HG03280 (cell line): ENCODE measurements around the gene STPG3.

Experiments
- ATAC-seq: cut with Tn5 transposase; IDR thresholded peaks from one replicate; pipeline ENCODE4 v1.9.1; 2021; ENCODE audit warnings: mild to moderate bottlenecking, moderate library complexity; ENCODE audit not compliant: unreplicated experiment

STPG3 gene

DNA sequence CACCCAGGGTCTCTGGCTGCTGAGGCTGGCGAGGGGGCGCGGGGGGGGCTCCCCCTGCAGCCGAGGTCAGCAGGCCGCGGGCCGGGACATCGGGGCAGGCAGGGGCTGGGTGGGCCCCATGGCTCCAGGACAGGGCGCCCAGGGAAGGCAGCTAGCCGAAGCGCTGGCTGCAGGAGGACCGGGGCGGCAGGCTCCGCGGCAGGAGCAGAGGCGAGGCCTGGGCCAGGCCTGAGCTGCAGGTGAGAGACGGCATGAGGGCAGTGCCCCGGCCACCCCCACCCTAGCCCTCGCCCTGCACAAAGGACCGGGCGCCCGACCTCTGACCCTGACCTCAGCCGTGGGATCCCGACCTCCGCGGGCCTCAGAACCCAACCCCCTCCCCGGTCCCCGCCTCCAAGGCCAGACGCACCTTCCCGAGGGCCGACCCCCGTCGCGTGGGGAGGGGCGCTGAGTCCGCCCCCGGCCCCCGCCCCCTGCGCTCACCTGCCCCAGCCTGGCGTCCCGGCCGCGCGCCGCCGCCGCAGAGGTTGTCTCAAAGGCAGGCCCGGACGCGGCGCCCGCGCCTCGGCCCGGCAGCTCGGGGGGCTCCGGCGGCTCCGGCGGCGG, 29.5 kb upstream of the STPG3 start:
- no peak for ATAC-seq

DNA sequence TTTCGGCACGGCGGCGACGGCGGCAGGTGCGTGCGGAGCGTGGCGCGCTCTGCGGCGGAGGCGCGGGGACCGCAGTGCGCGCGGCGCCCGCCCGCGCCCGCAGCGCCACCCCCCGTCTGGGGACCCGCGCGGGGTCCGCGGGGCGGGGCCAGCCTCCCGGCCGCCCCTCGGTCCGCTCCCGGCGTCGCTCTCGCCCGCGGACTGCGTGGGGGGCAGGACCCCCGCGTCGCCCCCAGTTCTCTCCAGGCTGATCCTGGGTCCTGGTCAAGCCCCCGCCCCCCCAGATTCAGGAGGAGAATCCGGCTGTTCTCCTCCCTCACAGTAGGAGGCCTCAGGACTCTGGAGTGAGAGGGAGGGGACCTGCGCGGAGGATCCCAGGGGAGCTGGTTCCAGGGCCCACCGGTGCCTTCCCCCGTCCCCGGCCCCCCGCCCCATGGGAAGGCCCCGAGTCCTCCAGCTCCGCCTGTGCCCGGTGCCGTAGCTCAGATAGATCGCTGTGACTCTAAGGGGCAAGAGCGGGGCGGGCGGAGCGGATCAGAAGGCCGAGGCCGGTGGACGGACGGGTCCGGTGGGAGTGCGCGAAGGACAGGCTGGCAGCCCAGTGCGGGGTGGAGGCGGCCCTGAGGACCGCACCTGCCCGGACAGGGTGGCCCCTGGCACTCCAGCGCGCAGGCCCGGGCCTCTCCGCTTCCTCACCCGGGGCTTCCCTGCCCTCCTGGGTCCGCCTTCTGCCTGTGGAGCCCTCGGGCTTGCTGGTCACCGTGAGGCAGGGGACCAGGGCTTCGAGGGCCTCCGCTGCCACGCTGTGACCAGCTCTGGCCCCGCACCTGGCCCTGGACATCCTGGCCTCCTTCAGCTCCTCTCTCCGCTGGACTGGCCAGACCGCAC, 28.7 kb upstream of the STPG3 start, which contains the start of gene RNF208:
Gene RNF208, minus strand, starts transcription at position 51 of the 888 bp plus-strand sequence. CDS start 1,028 bp downstream, outside the sequence.
- no peak for ATAC-seq

DNA sequence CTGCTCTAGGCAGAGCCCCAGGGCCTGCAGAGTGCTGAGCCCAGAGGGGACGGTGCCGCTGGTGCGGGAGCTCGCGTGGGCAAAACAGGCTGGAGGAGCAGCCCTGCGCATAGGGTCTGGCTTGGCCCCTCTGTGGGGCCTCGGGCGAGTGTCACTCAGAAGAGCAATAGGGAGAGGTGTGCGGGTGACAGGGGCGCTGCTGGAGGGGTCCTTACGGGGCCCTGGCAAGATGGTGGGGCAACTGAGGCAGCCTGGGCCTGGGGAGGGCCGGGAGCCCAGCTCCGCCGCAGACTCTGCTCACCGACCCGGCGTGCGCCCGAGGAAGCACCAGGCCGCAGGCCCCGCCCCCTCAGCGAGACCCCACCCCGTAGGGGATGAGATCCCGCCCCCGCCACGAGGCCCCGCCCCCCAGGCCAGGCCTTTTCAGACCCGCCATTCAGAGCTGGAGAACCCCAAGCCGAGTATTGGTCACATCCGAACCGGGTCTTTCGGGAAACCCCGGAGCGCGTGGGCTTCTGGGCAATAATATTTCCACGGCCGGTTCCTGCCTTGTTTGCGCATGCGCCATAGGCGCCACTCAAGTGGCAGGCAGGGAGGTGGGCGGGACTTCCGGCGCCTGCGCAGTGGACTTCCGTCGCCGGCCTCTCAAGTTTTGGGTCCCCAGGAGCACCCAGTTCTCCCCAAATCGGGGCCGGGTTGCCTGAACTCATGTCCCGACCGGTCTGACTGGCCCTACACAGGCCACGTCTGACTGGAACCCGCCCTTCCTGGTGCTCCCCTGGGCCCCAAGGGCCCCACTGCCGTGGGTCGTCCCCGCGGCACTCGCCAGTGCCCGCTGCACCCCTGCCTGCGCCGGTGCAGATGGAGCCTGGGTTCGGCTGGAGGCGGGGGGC, 27.8 kb upstream of the STPG3 start:
- ATAC-seq = peak; percentile 78

DNA sequence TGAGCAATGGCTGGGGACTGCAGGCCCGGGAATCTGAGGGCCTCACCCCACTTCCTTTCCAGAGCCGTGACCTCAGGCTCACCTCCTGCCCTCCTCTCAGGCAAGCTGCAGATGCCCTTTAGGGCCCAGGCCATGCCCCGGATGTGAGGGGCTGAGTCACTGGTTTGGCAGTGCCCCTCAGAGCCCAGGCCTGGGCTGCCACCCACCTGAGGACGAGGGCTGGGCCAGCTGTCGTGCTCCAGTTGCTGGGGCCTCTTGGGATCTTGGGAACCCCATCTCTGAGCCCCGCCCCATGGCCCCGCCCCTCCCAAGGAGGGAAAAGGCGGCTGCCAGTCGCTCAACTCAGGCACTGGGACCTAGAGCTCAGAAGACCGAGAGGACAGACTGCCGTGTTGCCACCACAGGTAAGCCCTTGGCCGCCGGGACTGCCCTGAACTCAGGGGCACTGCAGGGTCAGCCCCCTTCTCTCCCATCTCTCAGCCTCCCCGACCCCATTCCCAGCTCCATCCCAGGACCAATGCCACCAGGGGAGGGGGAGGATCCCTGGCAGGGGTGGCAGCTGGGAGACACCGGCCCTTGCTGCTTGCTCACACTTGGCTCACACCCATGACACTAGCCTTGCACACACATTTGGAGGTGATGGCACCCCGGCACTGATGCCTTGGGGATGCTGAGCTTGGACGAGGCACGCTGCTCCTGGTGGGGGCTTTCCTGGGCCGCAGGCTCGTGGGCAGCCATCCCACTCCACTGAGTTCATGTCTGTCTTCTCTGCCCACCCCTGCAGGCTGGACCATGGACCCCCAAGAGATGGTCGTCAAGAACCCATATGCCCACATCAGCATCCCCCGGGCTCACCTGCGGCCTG, 26.0 kb upstream of the STPG3 start, which contains the start of gene CYSRT1:
Gene CYSRT1, plus strand, starts transcription at position 345 of the 865 bp plus-strand sequence. Its CDS starts 448 bp downstream, at position 793.
- no peak for ATAC-seq

DNA sequence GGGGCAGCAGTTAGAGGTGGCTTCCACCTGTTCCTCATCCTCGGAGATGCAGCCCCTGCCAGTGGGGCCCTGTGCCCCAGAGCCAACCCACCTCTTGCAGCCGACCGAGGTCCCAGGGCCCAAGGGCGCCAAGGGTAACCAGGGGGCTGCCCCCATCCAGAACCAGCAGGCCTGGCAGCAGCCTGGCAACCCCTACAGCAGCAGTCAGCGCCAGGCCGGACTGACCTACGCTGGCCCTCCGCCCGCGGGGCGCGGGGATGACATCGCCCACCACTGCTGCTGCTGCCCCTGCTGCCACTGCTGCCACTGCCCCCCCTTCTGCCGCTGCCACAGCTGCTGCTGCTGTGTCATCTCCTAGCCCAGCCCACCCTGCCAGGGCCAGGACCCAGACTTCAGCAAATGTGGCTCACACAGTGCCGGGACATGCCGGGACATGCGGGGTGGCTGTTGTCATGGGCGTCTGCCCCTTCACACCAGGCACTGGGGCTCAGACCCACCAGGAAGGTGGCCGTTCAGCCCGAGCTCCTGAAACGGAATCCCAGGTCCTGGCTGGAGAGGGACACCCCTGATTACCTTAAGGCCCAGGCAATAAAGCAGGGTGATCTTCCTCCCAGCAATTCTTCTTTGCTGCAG, 25.3 kb upstream of the STPG3 start:
- ATAC-seq = no peak

DNA sequence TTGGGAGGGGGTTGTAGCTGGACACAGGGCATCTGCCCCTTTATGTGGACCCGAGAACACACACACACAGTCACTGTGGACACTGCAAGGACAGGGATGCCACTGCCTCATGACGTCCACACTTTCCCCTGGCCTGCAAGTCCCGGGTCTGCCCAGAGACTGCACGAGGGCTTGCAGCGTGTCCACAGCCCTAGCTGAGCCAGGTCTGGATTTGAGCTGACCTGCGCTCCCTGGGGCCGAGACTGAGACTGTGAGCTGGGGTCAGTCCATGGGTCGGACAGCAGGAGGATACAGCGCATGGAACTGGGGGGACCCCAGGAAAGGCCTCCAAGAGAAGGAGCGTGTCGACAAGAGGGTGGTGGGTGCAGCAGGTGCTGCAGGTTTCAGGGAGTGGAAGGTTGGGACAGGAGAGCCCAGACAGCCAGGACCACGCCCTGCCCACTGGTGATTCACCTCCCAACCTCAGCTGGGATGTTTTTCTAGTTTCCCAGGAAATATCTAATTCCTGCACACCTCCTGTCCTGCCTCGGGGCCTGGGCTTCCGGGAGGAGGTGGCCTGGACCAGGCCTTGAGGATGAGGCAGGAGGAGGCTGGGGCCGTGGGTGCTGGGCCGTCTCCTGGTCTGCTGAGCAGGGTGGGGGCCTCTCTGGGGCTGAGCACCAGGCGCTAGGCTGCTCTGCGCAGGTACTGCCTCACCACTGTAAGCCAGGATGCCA, 24.6 kb upstream of the STPG3 start:
- no peak for ATAC-seq

DNA sequence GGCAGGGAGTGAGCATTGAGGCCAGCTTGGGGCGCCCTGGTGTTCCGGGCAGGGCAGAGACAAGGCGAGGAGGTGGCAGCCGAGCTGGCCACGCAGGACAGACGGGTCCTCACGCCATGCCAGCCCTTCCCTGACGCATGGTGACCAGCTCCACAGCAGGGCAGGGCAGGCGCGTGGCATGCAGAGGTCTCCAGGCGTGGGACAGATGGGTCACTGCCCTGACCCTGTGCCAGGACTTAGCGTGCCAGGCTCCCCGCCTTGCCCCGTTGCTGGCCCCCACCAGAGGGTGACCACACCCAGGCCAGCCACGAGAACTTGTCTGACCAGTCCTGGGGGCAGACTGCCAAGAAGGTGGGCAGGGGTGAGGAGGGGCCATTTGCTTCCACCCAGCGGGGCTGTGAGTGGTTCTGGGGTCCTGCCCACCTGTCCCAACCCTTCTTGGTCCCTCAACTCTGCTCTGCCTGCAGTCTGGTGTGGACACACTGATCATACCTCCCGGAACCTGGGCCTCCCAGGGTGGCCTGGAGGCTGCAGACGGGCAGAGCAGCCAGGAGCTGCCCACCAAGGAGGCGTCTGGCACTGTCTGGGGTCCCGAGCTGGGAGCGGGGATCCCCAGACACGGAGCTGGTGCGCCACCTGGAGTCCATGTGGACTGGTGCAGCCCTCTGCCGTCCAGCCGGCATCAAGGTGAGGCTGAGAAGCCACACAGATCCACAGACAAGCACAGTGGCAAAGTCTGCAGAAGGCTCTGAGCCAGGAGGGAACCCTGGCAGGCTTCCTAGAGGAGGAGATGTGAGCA, 23.8 kb upstream of the STPG3 start, which contains the start of gene RNF224:
Gene RNF224, plus strand, starts transcription at position 449 of the 799 bp plus-strand sequence. CDS start 834 bp downstream, outside the sequence.
- ATAC-seq = no peak

DNA sequence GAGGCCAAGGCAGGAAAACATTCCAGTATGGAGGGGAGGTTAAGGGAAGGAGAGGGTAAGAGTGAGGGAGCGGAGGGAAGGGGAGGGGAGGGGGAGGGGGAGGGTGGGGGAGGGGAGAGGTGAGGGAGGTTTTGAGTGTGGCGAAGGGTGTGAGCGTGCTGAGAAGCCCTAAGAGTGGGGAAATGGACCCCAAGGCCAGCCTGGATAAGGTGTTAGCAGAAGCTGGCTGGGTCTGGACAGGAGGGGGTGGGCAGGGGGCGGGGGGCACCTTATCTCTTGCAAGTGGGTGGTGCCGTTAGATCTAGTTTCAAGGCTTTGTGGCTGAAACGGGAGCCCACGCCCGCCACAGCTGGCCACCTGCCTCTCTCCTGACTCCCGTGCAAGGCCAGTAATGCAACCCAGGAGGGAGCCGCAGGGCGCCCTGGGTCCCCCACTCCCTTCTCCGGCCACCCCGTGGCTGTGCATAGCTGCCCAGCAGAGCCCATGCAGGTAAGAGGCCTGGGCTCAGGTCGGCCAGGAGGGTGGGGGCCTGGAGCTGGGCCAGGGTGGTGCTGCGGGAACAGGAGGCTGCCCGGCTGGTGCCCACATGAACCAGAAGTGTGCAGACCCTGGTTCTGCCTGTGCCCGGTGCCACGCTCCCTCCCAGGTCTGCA, 23.1 kb upstream of the STPG3 start:
- ATAC-seq = no peak

DNA sequence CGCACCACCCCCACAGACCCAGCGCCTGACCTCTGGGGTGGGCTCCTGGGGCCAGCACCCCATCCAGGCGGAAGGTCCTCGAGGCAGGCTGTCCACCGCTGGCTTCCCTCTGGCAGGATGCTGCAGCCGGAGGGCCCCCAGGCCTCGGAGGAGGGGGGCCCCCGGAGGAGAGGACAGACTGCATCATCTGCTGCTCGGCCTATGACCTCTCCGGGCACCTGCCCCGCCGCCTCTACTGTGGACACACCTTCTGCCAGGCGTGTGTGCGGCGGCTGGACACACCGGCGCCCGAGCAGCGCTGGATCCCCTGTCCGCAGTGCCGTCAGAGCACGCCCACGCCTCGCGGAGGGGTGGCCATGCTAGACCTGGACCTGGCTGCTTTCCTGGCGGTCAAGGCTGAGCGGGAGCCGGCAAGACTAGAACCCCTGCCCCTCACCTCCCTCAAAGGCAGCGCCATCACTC, 22.5 kb upstream of the STPG3 start:
- no peak for ATAC-seq

DNA sequence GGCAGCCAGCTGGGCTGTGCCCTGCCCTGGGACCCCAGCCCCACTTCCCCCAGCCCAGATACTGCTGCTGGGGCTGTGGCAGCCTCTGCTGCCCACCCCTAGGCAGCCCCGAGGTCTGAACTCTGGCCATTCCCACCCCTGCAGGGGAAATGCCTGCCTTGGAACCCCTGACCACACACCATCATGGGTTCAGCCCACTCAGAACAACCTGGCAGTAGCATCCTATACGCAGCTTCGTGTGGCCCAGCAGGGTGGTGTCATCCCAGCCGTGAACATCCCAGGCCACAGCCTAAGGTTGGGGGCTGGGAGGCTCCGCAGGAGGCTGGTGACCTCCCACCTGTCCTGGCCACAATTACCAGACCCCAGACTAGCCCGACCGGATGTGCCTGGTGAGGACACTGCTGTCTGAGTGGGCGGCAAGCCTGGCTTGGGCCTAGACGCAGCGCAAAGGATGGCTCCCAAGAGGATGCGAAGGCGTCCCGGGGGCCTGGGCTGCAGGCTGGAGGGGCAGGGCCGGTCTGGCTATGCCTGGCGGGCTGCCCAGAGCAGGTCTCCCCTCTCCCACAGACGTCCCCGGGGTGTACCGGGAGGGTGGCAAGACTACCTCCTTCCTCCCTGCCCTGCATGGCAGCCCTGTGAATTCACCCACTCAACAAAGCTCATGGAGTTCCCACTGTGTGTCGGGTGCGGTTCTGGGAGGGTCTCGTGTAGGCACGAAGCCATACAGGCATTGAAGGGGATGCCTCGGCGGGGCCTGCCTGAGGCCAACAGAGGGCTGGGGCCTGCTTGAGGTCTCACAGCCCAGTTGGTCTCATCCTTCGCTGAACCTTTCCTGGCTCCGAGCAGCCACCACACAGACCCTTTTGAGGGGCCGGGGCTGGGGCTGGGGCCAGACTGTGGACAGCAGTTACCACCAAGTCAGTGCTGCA, 21.9 kb upstream of the STPG3 start:
- ATAC-seq = no peak

DNA sequence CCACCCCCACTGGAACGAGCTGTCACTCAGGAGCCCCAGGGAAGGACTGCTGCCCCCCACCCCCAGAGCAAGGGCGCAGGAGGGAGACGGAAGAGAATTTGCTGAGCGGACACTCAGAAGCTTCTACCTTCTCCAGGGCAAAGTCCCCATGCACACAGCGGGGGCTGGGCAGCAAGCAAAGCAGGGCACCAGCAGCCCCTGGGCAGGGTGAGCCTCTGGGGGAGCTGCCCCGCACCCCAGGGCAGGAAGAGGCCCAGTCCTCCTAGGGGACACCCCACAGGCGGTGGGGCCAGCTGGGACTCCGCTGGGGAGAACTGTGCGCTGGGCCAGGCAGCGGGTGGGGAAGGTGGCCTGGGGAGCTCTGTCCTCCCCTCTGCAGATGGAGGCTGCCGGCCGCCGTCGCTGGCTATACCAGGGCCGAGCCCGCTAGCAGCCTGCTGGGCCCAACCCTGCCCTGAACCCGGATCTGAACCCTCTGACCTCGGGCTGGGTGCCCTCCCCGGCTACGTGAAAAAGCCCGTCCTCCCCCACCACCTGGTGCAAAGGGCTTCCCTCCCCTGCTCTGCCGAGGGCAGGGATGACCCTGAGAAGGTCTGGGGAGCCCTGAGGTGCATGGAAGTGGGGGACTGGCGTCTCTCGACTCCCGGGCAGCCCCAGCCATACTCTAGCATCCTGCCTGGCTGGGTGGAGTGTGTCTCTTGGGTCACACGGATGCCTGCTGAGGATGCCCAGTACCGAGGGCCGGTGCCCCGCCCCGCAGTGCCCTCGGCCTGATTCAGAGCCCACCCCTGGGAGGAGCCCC, 21.0 kb upstream of the STPG3 start:
- no peak for ATAC-seq

DNA sequence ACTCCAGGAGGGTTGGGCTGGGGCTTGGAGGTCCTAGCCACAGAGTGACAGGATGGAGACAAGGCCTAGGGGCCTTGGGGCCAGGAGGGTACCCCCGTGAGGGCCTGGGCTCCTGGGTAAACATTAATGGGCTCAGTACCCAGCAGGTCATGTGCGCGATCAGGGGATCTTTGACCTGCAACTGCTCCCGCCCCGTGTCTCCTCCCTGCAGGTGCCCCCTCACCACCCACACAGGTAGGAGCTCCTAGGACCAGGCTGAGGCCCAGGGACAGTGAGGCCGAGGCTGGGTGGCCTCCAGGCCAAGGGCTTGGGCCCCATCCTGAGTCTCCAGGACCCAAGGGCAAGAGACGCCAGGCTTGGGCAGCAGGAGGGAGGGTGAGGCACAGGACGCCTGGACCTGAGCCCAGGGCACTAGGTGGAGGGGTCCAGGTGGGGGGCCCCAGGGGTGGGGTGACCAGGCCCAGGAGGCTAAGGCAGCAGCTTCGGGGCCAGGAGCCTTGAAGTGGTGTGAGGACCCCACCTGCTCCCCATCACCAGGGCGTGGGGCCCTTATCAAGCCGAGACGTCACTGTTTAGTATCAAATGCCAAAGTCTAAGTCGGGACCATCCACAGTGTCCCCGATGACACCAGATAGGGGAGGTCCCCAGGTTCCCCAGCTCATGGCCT, 20.2 kb upstream of the STPG3 start, which contains the start of gene SLC34A3:
Gene SLC34A3, plus strand, starts transcription at position 197 of the 667 bp plus-strand sequence. CDS start 802 bp downstream, outside the sequence.
- ATAC-seq = no peak

DNA sequence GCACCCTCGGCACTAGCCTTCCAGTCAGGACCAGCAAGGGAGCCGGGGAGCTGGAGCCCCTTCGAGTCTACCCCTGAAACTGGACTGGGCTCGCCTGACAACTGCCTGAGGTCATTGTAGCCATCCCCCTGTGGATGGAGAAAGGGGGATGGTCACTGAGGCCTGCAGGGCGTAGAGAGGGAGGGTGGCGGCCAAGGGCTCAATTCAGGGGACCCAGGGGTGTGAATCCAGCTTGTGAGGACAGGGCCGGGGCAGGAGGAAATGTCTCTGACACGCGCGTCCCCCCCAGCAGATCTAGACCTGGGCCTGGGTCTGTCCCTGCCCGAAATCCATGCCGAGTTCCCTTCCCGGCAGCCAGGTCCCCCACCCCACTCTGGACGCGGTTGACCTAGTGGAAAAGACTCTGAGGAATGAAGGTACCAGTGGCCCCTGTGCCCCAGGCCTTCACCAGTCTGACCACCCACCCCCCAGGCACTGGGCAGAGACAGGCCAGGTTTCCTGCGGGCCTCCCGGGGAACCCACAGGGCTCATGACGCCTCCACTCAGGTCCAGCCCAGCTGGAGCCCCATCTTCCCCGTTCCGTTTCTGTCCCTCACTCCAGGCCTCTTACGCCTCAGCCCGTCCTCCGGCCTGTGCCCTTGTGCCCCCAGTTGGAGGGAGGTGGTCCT, 19.6 kb upstream of the STPG3 start:
- ATAC-seq = no peak

DNA sequence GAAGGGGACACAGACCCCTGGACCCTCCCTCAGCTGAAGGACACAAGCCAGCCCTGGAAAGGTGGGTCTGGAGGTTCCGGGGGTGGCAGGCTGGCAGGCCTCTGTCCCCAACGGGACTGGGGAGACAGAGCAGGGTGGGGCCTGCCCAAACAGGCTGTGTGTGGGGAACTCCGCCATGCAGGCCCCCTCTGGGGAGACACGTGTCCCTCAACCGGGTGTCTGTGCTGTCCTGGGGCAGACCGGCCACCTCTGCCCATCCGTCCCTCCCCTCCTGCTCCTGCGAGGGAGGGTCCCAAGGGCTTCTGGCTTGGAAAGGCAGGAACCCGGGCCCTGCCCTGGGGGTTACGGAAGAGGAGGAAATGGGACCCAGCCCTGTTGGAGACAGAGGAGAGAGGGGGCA, 19.0 kb upstream of the STPG3 start:
- ATAC-seq = no peak
